Urinary bladder (tissue), 4 donors: Measurements from ENCODE around the gene MTIF3. TPM values are rescaled to one million over a fixed set of nuclear protein-coding genes. Genes with fewer than 3 reads are reported as not detected.
"Not testable (repeated sequence)": the region's sequence is repeated elsewhere in the genome, so short reads cannot be mapped to it uniquely, and the experiment has no call there.

Experiments used
- DNase-seq: peaks from one replicate; pipeline ENCODE4 v3.0.0-alpha.2; 2015; ENCODE audit errors: extremely low spot score
- H3K27ac ChIP-seq: one replicate; pipeline ENCODE4 v1.5.1; 2013; ENCODE audit warnings: low read depth, mild to moderate bottlenecking, moderate library complexity
- H3K36me3 ChIP-seq: one replicate; pipeline ENCODE4 v1.6.1; 2013; ENCODE audit warnings: mild to moderate bottlenecking, moderate library complexity; ENCODE audit not compliant: insufficient read depth
- H3K4me1 ChIP-seq: one replicate; pipeline ENCODE4 v1.6.1; 2013; ENCODE audit warnings: mild to moderate bottlenecking, moderate library complexity; ENCODE audit not compliant: insufficient read depth
- H3K4me3 ChIP-seq: one replicate; pipeline ENCODE4 v1.5.1; 2013; ENCODE audit warnings: low read depth, low read length
- WGBS: extraction: QIAGEN DNeasy Blood & Tissue Kit; methylation state at CpG from one replicate; pipeline ENCODE4 v1.1.7; 2013; 5-methylcytosine and 5-hydroxymethylcytosine counted together
- polyA plus RNA-seq: library from polyadenylated mRNA; stranded (reverse); fragments of 200-250 nt; gene quantifications from one replicate; pipeline ENCODE4 v1.2.3, GENCODE V29; 2013
- total RNA-seq: library from RNA; depleted of rRNA; stranded (reverse); fragments of >200 nt; gene quantifications from one replicate; pipeline ENCODE4 v1.2.3, GENCODE V29; 2014
- donor health status: healthy with polysubstance abuse.
- donor health status: healthy.

Gene MTIF3
- total and polyA plus RNA-seq, 2 donors, result 51.1 to 54.6 TPM

DNA sequence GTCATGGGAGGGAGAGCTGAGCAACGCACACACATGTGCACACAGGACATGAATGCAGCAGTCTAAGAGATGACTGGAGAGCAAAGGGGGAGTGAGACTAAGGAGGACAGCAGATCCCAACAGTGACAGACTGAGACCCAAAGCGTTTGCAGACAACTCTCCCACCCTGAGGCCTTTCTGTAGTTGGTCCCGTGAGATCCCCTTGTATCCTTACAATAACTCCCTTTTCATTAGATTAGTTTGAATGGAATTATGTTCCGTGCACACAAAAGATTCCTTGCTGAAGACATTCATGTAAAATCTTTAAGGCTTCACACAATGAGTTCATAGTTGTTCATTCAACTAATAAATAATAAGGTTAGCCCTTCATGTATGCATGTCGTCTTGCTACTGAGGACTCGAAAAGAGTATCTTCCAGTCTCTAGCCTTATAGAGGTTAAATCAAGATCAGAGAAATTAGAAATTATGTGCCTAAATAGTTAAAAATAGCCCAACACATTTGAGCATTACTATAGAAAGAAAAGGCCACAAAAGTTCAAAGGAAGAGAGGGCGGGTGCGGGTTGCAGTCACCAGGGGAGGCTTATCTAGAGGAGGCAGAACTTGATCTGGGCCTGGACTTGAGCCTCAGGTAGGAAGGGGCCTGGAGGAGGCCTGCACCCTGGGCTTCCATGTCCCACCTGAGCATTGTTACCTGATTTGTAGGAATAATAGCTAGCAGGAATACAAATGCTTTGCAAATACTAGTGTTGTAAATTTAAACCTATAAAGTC, 29.1 kb downstream of the MTIF3 start:
- Histone ChIP-seq H3K27ac (no peak overlapping the region), H3K4me1 (no peaks in the 10 kb centered on the region), H3K4me3 (no peak overlapping the region), H3K36me3 (no peaks in the 10 kb centered on the region)
- DNase-seq, result no peak
- 84% methylated on average over 8 of the region's 8 CpGs for WGBS

DNA sequence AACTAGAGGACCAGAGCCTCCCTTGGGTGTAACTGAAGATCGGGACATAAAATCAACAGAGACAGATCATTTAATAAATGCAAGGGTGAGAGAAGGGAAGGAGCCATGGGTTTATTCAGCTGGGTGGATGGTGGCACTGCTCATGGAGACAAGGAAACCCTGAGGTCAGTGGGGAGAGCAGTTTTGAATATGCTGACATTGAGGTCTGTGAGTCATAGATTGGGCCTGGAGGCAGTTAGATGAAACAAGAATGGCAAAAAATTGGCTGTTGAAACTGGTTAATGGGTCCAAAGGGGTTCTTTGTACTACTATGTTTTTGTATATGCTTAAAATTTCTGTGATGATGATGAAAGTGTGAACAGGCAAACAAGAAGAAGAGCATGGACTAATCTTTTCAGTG, 31.0 kb downstream of the MTIF3 start:
- DNase-seq, result no peak
- WGBS, result 84% methylated on average over 1 of the region's 1 CpG
- Histone ChIP-seq H3K4me1 (no peaks in the 10 kb centered on the region), H3K27ac (no peak overlapping the region), H3K36me3 (no peaks in the 10 kb centered on the region), H3K4me3 (no peak overlapping the region)

DNA sequence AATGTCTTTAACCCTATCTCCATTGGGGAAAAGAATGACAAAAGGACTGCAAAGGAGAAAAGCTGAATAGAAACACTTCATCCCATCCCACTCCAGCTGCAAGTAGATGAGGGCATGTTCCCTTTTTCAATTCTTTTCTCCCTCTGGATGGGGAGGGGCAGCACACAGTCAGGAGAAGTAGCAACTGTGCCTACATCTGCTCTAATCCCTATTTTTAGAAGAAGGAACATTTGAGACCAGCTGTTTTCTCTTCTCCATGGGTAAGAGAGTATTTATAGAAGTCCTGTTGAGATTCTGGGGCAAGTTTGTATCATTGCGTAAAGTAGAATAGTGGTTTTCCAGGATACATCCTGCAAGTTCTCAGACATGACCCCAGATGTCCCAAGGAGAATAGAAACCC, 35.2 kb downstream of the MTIF3 start:
- Histone ChIP-seq H3K36me3 (no peaks in the 10 kb centered on the region), H3K4me3 (no peak overlapping the region), H3K27ac (no peak overlapping the region), H3K4me1 (no peaks in the 10 kb centered on the region)
- WGBS, result 83% methylated on average over 1 of the region's 1 CpG
- no peak for DNase-seq

DNA sequence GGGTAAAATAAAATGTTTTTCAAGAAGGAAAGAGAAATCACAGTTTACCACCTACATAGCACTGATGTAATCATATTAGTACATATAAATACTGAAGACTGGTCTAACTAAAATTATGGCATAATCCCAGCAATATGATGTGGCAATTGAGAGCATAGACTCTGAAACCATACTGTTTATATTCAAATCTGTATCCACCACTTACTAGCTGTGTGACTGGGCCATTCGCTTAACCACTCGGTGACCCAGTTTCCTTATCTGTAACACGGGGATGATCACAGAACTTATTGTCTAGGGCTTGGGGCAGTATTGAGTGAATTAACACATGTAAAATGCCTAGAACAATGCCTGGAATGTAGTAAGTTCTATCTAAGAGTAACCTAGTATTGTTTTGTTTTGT, 39.0 kb downstream of the MTIF3 start:
- WGBS, result 70% methylated on average over 3 of the region's 3 CpGs
- no peak for DNase-seq
- Histone ChIP-seq H3K27ac (no peak overlapping the region), H3K4me1 (no peaks in the 10 kb centered on the region), H3K36me3 (no peaks in the 10 kb centered on the region), H3K4me3 (no peak overlapping the region)

DNA sequence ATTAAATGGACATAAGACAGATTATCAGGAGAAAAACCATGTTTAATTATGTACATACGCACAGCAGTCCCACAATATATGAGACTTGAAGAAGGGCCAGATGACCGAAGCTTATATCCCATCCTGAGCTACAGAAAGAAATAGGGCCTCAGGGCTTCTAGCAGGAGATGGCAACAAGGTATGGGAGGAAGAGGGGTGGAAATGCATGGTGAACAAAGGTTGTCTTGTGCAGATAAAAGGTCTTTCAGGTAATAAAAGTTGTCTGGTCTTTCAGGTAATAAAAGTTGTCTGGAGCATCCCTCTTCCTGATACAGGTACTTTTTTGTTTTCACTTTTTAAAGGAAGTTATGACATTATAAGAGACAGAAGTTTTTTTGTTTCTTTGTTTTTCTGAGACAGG, 41.4 kb downstream of the MTIF3 start:
- H3K36me3 ChIP-seq, result no peaks in the 10 kb centered on the region
- no peak overlapping the region for H3K4me3 ChIP-seq
- WGBS, result 88% methylated on average over 2 of the region's 2 CpGs
- H3K4me1 ChIP-seq, result no peaks in the 10 kb centered on the region
- H3K27ac ChIP-seq, result no peak overlapping the region
- no peak for DNase-seq

DNA sequence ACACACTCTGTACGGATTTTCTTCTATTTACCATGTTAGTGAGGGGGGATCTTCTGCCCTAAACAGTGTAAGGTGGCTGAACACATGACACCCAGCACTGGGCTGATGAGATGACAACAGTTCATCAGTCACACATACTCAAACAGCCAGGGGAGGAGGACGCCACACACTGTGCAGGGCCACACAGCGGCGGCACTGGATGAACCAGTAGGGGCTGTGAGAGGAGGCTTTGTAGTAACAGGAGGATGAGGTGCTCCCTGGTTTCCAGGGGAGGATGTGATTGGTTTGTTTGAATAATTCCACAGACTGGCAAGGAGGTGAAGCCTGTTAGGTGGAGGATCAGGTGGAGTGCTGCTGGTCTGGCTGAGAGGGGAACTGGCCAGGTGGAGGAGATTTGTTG, 42.3 kb downstream of the MTIF3 start:
- H3K4me3 ChIP-seq, result no peak overlapping the region
- H3K4me1 ChIP-seq, result no peaks in the 10 kb centered on the region
- no peak for DNase-seq
- H3K36me3 ChIP-seq, result no peaks in the 10 kb centered on the region
- no peak overlapping the region for H3K27ac ChIP-seq
- 55% methylated on average over 4 of the region's 4 CpGs for WGBS

DNA sequence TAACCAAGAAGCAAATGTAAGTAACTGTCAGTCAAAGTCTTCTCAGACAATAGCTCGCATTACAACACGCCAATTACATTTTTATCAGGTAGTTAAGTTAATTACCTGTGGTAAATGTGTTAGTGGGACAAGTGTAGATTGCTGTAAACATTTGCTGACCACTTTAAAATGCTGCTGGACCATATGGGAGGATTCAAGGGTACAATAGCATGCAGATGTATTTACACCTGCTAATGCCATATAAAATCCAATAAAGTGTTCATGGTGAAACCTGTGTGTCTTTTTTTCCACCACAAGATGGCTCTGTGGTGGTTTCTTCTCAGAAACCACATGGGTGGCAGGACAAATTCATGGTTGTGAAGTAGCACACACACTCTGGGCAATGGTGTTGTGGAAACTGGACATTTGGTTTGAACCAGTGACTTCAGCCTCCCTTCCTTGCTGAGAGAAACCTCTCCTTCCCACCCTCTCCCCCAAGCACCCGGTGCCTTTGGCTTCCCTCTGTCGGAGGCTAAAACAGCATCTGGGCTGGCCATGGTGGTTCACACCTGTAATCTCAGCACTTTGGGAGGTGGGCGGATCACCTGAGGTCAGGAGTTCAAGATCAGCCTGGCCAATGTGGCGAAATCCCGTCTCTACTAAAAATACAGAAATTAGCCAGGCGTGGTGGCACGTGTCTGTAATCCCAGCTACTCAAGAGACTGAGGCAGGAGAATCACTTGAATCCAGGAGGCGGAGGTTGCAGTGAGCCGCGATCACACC, 44.0 kb downstream of the MTIF3 start:
- no peak overlapping the region for H3K27ac ChIP-seq
- H3K4me3 ChIP-seq, result no peak overlapping the region
- H3K36me3 ChIP-seq, result no peaks in the 10 kb centered on the region
- WGBS, result 80% methylated on average over 12 of the region's 12 CpGs
- no peak for DNase-seq
- H3K4me1 ChIP-seq, result no peaks in the 10 kb centered on the region

DNA sequence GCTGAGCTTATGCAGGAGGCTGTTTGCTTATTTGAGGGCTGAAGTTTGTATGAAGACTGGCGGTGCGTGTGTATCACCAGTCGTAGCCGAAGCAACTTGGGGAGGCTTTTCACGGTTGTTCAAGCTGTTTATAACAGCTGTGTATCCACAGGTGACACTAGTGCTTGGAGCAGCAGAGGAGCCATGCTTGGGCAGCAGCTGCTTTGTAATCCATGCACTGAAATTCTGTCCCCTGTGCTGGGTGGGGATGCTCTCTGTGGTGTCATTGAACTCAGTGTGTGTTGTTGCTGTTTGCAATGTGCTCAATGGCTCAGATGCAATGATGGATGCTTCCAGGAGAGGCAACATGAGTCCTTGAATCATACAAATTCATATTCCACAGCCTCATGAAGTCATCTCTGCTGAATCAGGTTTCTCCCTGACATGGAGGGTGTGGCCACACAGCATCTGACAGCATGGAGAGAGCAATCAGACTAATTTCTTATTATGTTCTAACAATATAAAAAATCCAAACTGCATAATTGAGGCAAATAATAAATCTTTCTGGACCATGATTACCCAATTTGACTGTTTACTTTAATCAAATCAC, 44.7 kb downstream of the MTIF3 start:
- no peak for DNase-seq
- H3K27ac ChIP-seq, result no peak overlapping the region
- WGBS, result 81% methylated on average over 5 of the region's 5 CpGs
- H3K36me3 ChIP-seq, result no peaks in the 10 kb centered on the region
- H3K4me3 ChIP-seq, result no peak overlapping the region
- no peaks in the 10 kb centered on the region for H3K4me1 ChIP-seq

DNA sequence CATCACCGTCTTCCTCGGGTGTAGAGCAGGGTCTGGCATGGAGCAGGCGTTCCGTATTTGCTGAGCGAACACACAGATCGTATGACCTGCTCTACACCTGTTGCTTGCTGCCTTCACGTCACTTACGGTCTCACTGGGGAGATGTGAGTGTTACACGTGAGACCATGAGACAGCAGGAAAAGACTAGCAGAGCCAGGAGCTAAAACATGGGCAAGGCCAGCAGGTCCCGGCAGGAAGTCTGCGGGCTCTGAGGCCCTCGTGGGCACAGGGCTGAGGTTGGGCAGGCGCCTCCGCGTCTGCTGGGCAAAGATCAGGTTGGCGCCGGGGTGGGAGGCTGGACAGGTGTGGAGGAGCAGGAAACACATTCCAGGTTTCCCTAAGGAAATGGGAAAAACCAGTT, 45.7 kb downstream of the MTIF3 start:
- Histone ChIP-seq H3K36me3 (no peaks in the 10 kb centered on the region), H3K27ac (no peak overlapping the region), H3K4me1 (no peaks in the 10 kb centered on the region), H3K4me3 (no peak overlapping the region)
- no peak for DNase-seq
- WGBS, result 86% methylated on average over 17 of the region's 17 CpGs

DNA sequence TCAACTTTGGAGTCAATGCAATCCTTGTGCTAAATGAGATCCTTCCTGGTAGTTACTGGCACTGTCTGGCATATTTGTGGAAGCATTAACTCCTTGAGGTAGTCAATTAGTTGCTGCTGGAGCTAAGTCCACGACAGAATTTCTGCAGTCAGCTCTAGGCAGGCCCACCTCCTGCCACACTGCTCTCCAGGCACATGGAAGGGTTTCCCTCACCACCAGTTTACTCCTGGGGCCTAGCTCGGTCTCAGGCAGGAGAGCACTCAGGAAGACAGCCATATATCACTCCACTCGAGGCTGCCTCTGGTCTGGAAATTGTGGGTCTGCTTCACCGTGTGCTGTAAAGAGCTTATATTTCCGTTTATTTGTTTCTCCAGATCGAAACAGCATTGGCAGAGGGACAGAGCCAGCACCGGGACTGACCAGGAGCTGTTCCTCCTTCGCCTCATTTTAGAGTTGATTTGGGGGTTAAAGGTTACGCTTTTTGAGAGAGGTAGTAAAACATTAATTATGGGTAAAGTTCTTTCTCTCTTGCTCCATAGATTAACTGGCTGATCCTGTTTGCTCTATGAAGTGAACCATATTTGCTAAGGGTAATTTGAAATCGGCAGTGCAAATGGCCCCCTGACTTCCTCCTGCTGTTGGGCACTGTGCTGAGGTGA, 46.5 kb downstream of the MTIF3 start:
- Histone ChIP-seq H3K4me1 (no peaks in the 10 kb centered on the region), H3K36me3 (no peaks in the 10 kb centered on the region), H3K27ac (no peak overlapping the region), H3K4me3 (no peak overlapping the region)
- 57% methylated on average over 10 of the region's 10 CpGs for WGBS
- no peak for DNase-seq

DNA sequence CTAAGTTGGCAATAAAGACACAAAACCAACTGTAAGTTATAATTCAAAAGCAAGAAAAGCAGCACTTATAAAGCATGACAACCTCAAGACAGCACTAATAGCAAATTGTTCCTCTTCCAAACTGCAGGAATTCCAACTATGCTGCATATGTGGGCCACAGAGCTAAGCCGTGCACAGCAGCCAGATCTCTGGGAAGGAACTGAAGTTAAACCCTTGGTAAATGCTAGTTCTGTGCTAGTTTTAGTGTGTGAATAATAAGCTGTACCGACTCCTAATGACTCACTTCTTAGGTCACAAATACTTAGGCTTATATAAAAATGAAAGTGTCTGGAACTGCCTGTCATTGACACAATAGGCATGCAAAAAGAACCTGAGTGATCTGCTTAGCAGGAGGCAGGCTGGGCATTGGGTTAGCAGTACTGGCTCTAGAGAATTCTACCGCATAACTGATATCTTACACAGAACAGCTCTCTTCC, 47.1 kb downstream of the MTIF3 start:
- no peaks in the 10 kb centered on the region for H3K36me3 ChIP-seq
- 14% methylated on average over 3 of the region's 3 CpGs for WGBS
- DNase-seq, result no peak
- no peaks in the 10 kb centered on the region for H3K4me1 ChIP-seq
- H3K27ac ChIP-seq, result no peak overlapping the region
- no peak overlapping the region for H3K4me3 ChIP-seq

DNA sequence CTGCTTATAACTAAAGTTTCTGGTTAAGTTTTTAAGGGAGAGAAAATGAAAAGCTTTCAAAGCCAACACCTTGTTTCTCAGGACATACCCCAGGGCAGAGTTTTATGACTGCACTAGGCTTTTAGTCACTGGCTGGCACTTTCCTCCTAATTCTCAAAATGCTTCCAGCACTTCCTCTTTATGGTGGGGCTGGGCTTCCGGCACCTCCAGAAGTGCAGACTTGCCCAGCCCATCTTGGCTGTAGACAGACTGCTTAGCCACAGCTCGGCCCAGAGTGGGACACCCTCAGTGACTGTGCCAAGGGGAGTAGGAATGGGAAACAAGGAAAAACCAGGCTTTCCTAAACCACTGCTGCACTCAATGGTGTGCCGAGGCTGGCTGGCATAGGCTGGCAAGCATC, 49.2 kb downstream of the MTIF3 start:
- Histone ChIP-seq H3K4me1 (no peaks in the 10 kb centered on the region), H3K4me3 (no peak overlapping the region), H3K36me3 (no peaks in the 10 kb centered on the region), H3K27ac (no peak overlapping the region)
- WGBS, result 45% methylated on average over 3 of the region's 3 CpGs
- no peak for DNase-seq

DNA sequence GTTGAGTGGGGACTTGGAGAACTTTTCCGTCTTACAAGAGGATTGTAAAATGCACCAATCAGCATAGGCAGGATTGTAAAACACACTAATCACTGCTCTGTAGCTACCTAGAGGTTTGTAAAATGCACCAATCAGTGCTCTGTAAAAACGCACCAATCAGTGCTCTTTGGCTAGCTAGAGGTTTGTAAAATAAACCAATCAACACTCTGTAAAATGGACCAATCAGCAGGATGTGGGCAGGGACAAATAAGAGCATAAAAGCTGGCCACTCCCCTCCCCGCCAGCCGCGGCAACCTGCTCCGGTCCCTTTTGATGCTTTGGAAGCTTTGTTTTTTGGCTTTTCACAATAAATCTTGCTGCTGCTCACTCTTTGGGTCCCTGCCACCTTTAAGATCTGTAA, 50.0 kb downstream of the MTIF3 start:
- not testable (repeated sequence) for H3K4me3 ChIP-seq, H3K36me3 ChIP-seq, DNase-seq, H3K27ac ChIP-seq, H3K4me1 ChIP-seq
- WGBS, result 94% methylated on average over 6 of the region's 6 CpGs
